GM19438 (cell line): ENCODE data around the gene FAM83F.
"Not testable (repeated sequence)": the region's sequence is repeated elsewhere in the genome, so short reads cannot be mapped to it uniquely, and the experiment has no call there.

Experiments
- ATAC-seq: cut with Tn5 transposase; IDR thresholded peaks from one replicate; pipeline ENCODE4 v1.9.1; 2021; ENCODE audit warnings: low read depth; ENCODE audit not compliant: unreplicated experiment

FAM83F gene

GRCh38 chr22:39994566-39995392, at the start of gene FAM83F:
TSS of gene FAM83F (plus strand) at chr22:39994954. CDS start at chr22:39995043, 89 bp downstream.
- ATAC-seq: no peak

GRCh38 chr22:39946126-39946502, 48.6 kb upstream of the FAM83F start:
- no peak for ATAC-seq

- no peak for ATAC-seq
Measured at GRCh38 chr22:39946503-39947219, 48.1 kb upstream of the FAM83F start.

DNA sequence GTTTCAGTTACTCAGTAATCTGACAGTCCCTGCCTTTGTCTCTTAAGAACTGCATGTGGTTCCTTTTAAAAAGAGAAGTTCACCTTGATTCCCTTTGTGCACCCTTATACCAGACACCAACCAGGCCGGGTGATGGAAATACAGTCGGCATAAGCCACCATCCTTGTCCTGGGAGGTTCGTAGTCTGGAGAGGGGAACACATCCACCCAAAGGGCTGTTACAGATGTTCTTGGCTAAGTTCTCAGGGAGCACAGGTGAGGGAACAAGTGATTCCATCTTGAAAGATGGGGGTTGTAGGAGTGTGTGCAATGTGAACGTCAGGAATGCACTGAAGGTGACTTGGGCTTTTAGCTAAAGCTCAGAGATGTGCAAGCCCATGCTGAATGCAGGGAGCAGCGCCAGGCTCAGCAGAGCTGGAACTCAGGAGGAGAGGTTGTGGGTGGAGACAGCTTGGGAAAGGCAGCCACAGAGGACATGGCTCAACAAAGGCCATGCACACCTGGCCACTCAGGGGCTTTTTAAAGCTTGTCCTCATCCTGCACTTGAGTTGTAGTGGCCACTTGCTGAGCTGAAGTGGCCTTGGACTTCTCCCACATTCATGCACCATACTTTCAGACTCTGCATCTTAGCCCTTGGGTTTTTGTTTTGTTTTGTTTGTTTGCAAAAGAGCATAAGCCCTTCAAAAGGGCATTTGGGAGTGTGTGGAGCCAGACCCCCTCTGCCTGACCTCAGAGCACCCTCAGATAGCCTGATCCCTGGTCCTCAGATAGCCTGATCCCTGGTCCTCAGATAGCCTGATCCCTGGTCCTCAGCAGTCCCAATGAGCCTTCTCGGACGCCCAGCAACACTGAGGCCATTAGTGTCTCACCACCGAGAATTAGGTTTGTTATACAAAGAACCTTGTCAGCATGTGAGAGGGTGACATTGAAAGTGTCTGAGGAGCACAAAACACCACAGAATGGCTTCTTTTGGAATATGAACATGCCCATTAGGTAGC, 47.2 kb upstream of the FAM83F start:
- ATAC-seq: no peak

GRCh38 chr22:39949964-39950737, 44.6 kb upstream of the FAM83F start:
- ATAC-seq: no peak

DNA sequence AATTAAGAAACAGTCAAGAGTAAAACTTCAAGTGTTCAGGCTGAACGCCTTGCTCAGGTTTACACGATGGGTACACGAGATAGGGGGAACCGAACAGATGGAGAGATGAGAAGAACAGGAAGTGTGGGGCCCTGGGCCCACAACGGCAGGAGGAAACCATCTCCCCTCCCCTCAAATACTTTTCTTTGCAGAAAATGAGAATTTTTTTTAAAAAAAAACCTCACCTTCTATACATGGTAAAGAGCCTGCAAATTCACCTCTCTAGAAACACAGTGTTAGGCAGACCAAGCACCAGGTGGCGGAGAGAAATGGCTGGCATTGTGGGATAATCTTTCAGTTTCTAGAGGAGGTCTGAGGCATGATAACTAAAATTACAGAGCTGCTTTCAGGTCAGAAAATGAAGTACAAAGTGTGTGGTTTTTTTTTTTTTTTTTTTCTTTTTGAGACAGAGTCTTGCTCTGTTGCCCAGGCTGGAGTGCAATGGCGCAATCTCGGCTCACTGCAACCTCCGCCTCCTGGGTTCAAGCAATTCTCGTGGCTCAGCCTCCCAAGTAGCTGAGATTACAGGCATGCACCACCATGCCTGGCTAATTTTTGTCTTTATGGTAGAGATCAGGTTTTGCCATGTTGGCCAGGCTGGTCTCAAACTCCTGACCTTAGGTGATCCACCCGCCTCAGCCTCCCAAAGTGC, 43.0 kb upstream of the FAM83F start:
- not testable (repeated sequence) for ATAC-seq

DNA sequence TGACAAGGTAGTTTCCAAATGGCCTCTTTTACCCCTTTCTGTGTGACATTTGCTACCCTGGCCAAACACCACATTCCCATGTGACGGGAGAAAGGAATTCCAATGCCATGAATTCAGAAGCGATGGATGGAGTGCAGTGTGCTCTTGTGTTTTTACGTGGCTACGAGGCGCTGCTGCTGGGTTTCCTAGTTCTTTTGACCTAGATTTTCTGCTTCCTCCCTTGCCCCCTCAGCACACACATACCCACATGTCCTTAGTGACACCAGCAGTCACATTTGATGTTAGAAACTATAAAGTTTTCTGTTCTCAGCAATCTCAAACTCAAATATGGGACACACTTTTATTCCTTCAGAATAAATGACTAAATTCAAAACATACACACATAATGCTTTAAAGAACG, 42.4 kb upstream of the FAM83F start:
- ATAC-seq: no peak

GRCh38 chr22:39953101-39953500, 41.7 kb upstream of the FAM83F start:
- no peak for ATAC-seq

DNA sequence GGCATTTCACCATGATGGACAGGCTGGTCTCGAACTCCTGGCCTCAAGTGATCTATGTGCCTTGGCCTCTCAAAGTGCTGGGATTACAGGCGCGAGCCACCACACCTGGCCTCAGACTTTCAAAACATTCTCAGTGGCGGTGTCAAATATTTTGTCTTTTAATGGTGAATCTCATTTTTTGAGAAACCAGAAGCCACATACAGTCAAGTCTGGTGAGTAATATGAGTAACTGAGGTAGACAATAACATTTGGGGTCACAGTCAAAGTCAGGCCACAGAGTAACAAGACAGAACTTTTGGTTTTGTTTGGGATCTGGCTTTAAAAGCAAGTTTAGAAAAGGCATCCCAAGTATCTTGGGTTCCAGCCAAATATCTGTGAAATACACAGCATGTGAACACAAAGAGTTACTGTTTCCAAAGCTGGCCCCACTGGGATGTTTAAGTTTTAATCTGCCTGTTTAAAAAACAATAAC, 40.1 kb upstream of the FAM83F start:
- no peak for ATAC-seq

DNA sequence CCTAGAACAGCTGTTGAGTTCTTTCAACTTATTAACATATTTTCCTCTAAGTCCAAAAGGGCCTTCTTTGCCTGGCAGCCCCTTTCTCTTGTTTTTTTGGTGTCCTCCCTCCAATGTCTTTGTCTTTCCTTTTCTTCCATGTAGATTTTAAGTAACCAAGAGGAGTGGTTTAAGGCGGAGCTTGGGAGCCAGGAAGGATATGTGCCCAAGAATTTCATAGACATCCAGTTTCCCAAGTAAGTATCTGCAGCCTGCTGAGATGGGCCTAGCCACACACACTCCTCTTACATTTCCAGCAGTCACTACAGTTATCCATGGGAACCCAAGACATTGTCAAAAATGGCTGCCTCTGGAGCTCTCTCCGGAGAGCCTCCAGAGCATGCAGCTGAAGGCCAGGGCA, 39.1 kb upstream of the FAM83F start:
- ATAC-seq: no peak

DNA sequence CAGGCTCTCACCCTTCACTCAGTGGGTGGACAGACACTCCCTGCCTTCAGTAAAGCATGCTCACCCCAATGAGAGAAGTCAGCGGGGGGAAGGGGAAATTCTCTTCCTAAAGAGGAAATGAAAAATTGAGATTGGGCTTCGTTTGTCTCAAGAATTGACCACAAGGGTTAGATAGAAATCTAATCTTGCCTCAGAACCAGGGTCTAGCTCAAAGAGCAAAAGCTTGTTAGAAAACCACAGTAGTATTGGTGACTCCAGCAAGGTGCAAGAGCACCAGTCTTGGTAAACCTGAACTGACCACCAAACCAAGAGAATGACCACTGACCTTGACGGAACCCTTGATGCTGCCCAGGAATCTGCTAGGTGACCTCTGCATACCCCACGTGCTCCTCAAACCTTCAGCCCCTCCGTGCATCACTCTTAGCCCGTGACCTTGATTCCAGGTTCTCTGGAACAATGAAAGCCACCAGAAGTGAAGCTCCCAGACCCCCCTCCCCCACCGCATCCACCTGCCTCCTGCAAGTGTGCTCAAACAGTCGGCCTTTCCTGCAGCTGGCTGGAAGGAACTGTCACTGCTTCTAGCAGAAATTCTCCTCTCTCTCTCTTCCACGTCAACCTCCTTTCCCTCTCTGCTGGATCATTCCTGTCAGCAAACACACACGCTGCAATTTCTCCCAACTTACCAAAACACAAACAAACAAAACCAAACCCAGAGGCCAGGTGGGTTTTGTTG, 37.7 kb upstream of the FAM83F start:
- no peak for ATAC-seq

DNA sequence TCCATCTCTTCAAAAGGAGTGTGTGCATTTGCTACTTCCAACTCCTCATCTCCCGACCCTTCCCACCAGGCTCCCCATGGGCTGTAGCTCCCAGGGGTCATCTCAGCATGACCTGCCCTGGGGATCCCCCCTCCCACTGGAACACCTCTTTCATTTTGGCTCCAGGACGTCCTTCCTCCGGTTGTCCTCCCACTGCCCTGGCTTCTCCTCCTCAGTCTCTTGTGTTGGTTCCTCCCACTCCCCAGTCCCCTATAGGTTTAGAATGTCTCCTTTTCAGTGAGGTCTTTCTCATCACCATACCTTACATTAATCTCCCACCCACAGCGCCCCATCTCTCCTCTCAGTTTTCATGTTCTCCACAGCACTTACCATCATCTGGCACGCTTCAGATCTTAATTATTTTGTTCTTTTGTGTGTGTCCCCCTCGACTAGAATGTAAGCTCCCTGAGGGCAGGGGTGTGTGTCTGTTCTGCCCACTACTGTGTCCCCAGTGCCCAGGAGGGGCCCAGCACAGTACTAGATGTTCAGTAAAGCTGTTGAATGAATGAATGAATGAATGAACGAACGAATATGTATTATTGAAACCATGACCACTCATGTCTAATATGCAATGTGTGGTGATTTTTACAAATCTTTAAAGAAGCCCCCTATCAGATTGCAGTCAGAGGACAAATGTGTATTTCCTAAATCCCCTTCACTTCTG, 36.6 kb upstream of the FAM83F start:
- no peak for ATAC-seq

DNA sequence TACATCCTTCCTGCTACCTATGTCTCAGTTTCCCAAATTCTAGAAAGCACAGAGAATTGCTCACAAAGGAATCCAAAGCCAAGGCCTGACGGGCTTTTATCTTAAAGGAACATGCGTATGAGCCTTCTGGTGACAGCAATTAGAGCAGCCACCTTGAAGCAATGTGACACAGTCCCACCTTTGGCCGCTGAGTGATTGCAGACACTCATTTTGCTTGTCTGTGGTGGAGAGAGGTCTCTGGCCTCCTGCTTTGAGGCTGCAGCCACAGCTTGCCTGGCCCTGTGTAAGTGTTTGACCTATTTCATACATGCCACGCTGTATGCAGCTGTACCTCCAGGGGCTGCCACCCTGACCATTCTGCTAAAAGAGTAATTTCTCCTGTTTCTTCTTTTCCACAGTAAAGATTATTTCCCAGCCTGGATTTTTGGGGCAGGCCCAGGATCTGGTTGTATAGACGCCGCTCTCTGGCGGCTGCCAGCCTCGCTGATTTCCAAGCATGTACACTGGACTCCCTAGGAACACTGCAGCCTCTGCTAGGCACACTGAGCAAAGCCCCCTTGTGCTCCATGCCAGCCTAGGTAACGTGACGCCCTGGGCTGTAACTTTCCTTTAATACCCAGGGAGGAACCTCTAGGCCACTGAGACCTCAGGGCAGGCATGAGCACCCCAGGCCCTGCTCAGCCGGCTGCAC, 35.7 kb upstream of the FAM83F start:
- ATAC-seq: no peak

DNA sequence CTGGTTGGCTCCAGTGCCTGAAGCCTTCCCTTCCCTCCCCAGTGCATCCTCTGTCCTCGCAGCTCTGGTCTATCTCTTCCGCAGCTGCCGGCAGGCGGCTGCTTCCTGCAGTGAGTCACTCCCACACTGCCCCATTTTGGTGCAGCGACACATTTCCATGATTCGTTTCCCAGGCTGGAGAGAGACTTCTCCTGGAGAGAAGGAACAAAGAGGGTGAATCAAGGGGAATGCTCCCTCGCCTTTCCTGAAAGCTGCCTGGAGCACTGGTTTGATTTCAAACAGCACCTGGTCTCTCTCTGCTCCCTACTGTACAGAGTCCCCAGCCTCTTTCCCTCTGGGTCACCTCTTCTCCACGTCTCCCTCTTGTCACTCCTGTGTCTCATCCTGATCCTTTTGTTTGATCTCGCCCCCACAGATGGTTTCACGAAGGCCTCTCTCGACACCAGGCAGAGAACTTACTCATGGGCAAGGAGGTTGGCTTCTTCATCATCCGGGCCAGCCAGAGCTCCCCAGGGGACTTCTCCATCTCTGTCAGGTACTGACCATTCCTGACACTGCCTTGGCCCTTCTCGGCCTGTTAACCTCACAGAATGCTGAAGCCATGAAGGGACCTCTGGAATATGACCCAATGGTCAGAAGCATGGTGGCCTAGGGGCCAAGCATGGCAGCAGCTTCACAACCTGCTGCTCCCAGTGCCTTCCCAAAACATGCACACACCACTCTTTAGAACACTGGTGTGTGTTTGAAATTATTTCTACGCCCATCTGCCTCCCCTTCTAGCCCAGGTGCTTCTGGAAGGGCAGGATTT, 34.9 kb upstream of the FAM83F start, which contains the start of gene TMA7B:
TSS of gene TMA7B (plus strand) at position 758 of the 808 bp plus-strand sequence. CDS start 3,978 bp downstream, outside the sequence.
- ATAC-seq: no peak

DNA sequence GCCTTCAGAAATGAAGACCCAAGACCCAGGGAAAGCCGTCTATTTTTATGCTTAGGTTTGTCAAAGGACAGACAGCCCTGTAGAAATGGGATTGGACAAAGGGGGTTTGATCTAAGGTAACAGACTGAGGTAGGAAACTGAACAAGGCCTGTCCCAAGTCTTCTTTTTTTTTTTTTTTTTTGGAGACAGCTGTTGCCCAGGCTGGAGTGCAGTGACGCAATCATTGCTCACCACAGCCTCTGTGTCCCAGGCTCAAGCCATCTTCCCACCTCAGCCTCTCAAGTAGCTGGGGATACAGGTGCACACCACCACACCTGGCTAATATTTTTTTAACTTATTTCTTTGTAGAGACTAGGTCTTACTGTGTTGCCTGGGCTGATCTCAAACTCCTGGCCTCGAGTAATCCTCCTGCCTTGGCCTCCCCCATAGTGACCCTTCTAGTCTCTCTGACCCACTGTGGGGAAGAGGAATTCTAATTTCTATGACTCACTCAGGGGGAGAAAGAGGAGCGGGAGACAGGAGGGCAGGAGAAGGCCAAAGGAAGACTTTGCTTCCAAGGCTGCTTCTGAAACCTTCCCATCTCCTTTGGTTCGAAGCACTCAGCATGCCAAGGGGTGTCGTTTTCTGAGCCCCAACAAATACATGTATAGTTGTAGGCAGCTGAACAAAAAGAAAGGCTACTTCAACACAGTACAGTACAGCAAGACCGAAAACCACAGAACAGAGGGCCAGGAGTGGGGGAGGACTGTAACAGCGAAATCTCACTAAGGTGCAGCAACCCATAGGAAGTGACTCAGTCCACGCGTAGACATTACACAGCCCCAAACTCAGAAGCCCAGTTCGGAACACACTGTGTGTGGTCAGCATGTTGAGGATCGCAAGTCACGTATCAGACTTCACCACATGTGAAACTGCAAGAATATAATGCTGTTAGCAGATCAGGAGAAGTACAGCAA, 33.7 kb upstream of the FAM83F start:
- peak; percentile 75 for ATAC-seq
